NCI-H1930 (cell line): Measurements from ENCODE around the gene GFY.
A peak's percentile ranks its signal among the peaks of the same experiment; 100 is the strongest.

Experiments used
- DNase-seq, 2 experiments: peaks; one replicate each; lab custom pipeline; 2025; lab: John Stamatoyannopoulos, UW

Gene GFY

GRCh38 chr19:49428547-49429451, 3.6 kb downstream of the GFY start:
- DNase-seq: no peak

- no peak for DNase-seq
These were observed 5.0 kb downstream of the GFY start for GRCh38 chr19:49430172-49430677.

- no peak for DNase-seq
These were observed 5.6 kb downstream of the GFY start for GRCh38 chr19:49430678-49431329.

GRCh38 chr19:49431330-49431749, 6.2 kb downstream of the GFY start:
- DNase-seq: no peak

GRCh38 chr19:49432141-49433073, 7.2 kb downstream of the GFY start:
- no peak for DNase-seq

- no peak for DNase-seq
These were observed 8.2 kb downstream of the GFY start for GRCh38 chr19:49433240-49433901.

GRCh38 chr19:49434907-49435583, 9.9 kb downstream of the GFY start:
- no peak for DNase-seq

- no peak for DNase-seq
These were observed 10.5 kb downstream of the GFY start for GRCh38 chr19:49435670-49436069.

- peak in 1 of 2 experiments; percentile 52 for DNase-seq
These were observed 11.3 kb downstream of the GFY start for GRCh38 chr19:49436381-49437017.

GRCh38 chr19:49437231-49437630, 12.0 kb downstream of the GFY start:
- no peak for DNase-seq

- DNase-seq: no peak
These were observed 13.1 kb downstream of the GFY start for GRCh38 chr19:49438261-49438660.

- no peak for DNase-seq
These were observed 14.6 kb downstream of the GFY start for GRCh38 chr19:49439836-49440235.

GRCh38 chr19:49440439-49441209, 15.4 kb downstream of the GFY start:
- no peak for DNase-seq

- peak in 1 of 2 experiments; percentile 51 for DNase-seq
These were observed 16.2 kb downstream of the GFY start, which contains the start of gene SLC17A7 for GRCh38 chr19:49441210-49441959. SLC17A7 (minus strand) TSS chr19:49441527; CDS start chr19:49441379, 148 bp downstream.

GRCh38 chr19:49441960-49442350, 16.8 kb downstream of the GFY start:
- no peak for DNase-seq

GRCh38 chr19:49442354-49442753, 17.2 kb downstream of the GFY start:
- no peak for DNase-seq

GRCh38 chr19:49442771-49443365, 17.7 kb downstream of the GFY start:
- DNase-seq: peak; percentile 78 to 86
